Measurements from ENCODE around the gene AGAP1. TPM values are rescaled to one million over a fixed set of nuclear protein-coding genes. Genes with fewer than 3 reads are reported as not detected.

Gene AGAP1
- polyA plus RNA-seq, 2 of the 4 experiments (the other 2 are of a cell fraction), result 20.2 to 21.9 TPM

GRCh38 chr2:235605312-235606003 is 111.6 kb downstream of the AGAP1 start:
- no peak overlapping the region for H3K4me3 ChIP-seq
- no peaks in the 10 kb centered on the region for H3K9me3 ChIP-seq
- no peak overlapping the region for H3K4me2 ChIP-seq
- ChIA-PET CTCF (interaction anchor here (1.2 to 3.6 kb wide), 3 partner anchors 10 to 140 kb away, joined by 5 to 17 read pairs (median 11); no protein-coding TSS in a partner anchor), POLR2A (no interaction called here)
- TF ChIP-seq HDAC2 (IDR thresholded peaks at IDR 0.05) (no peak), HOXB5 (CRISPR knock-in tag; IDR thresholded peaks at IDR 0.05) (no peak), CHD2 (IDR thresholded peaks at IDR 0.05; ENCODE audit: low read length, partially characterized antibody) (no peak), NR3C1 (IDR thresholded peaks at IDR 0.05) (no peak)
- 85% methylated on average over 22 of the region's 22 CpGs for WGBS (ENCODE audit: missing lambda C conversion rate)
- ATAC-seq (peak in 1 of 2 experiments; percentile 62; a peak in 2 of 6 replicates), FAIRE-seq (no peak), DNase-seq (ENCODE audit: low read depth in 1 of 2, low spot score in 1 of 2) (peak in 1 of 2 experiments; percentile 34)
- no peak overlapping the region for H3K27ac ChIP-seq
- H3K4me1 ChIP-seq, result no peaks in the 10 kb centered on the region

- FAIRE-seq (no peak), ATAC-seq (no peak), DNase-seq (ENCODE audit: low read depth in 1 of 2, low spot score in 1 of 2) (no peak)
- Histone ChIP-seq H3K9me3 (no peaks in the 10 kb centered on the region), H3K4me1 (no peaks in the 10 kb centered on the region), H3K4me3 (no peak overlapping the region), H3K4me2 (no peak overlapping the region), H3K27ac (no peak overlapping the region)
- CTCF ChIA-PET, result interaction anchor here (1.2 to 3.6 kb wide), 5 partner anchors 10 to 141 kb away, joined by 5 to 17 read pairs (median 7); no protein-coding TSS in a partner anchor
- POLR2A ChIA-PET, result no interaction called here
- no peak for TF ChIP-seq RCOR1 (IDR thresholded peaks at IDR 0.05; ENCODE audit: low read depth, low read length)
- TF ChIP-seq FOSL2 (IDR thresholded peaks at IDR 0.05), result no peak
- no peak for TF ChIP-seq FOSL2 (CRISPR knock-in tag; IDR thresholded peaks at IDR 0.05)
- no peak for TF ChIP-seq USF2 (IDR thresholded peaks at IDR 0.05)
- no peak for TF ChIP-seq FOXS1 (CRISPR knock-in tag; IDR thresholded peaks at IDR 0.05)
- TF ChIP-seq HOXA7 (CRISPR knock-in tag; IDR thresholded peaks at IDR 0.05), result no peak
- no peak for TF ChIP-seq TP53 (CRISPR knock-in tag; IDR thresholded peaks at IDR 0.05)
- no peak for TF ChIP-seq CHD4 (IDR thresholded peaks at IDR 0.05; ENCODE audit: borderline replicate concordance)
- no peak for TF ChIP-seq ZC3H11A (IDR thresholded peaks at IDR 0.05)
- TF ChIP-seq MAZ (IDR thresholded peaks at IDR 0.05; ENCODE audit: borderline replicate concordance, low read depth, low read length), result no peak
- no peak for TF ChIP-seq SREBF2 (IDR thresholded peaks at IDR 0.05)
- TF ChIP-seq SMC3 (IDR thresholded peaks at IDR 0.05), result no peak
- TF ChIP-seq FOSB (CRISPR knock-in tag; IDR thresholded peaks at IDR 0.05), result no peak
- no peak for TF ChIP-seq POLR2A (IDR thresholded peaks at IDR 0.05; ENCODE audit: low read length)
- TF ChIP-seq CBX2 (IDR thresholded peaks at IDR 0.05; ENCODE audit: borderline replicate concordance, low read depth), result no peak
- 92% methylated on average over 10 of the region's 10 CpGs for WGBS (ENCODE audit: missing lambda C conversion rate)
Observed at GRCh38 chr2:235606004-235606715, 112.3 kb downstream of the AGAP1 start.

GRCh38 chr2:235607546-235608199 is 113.8 kb downstream of the AGAP1 start:
- H3K9me3 ChIP-seq, result no peaks in the 10 kb centered on the region
- H3K27ac ChIP-seq, result no peak overlapping the region
- ATAC-seq (no peak), DNase-seq (ENCODE audit: low read depth in 1 of 2, low spot score in 1 of 2) (no peak), FAIRE-seq (no peak)
- ChIA-PET CTCF (interaction anchor here (1.4 to 2.1 kb wide), 4 partner anchors 12 to 139 kb away, joined by 4 to 7 read pairs (median 6); no protein-coding TSS in a partner anchor), POLR2A (no interaction called here)
- no peak overlapping the region for H3K4me2 ChIP-seq
- H3K4me1 ChIP-seq, result no peaks in the 10 kb centered on the region
- 91% methylated on average over 17 of the region's 18 CpGs for WGBS (ENCODE audit: missing lambda C conversion rate)
- no peak overlapping the region for H3K4me3 ChIP-seq
- TF ChIP-seq JUNB (IDR thresholded peaks at IDR 0.05) (no peak), MAZ (IDR thresholded peaks at IDR 0.05; ENCODE audit: borderline replicate concordance, low read depth, low read length) (no peak), HOXB5 (CRISPR knock-in tag; IDR thresholded peaks at IDR 0.05) (no peak), RAD21 (conservative IDR thresholded peaks at IDR 0.05 in 1 of 2, IDR thresholded peaks at IDR 0.05 in 1 of 2) (no peak), MAFK (IDR thresholded peaks at IDR 0.05; ENCODE audit: partially characterized antibody) (no peak), EHF (CRISPR knock-in tag; IDR thresholded peaks at IDR 0.05) (no peak), HOXB13 (CRISPR knock-in tag; IDR thresholded peaks at IDR 0.05; ENCODE audit: low read depth) (no peak), RFX5 (IDR thresholded peaks at IDR 0.05) (no peak), HEYL (CRISPR knock-in tag; IDR thresholded peaks at IDR 0.05) (no peak), FOSL2 (IDR thresholded peaks at IDR 0.05) (no peak), FOSL2 (CRISPR knock-in tag; IDR thresholded peaks at IDR 0.05) (no peak), CBX8 (IDR thresholded peaks at IDR 0.05) (no peak), ATOH8 (CRISPR knock-in tag; IDR thresholded peaks at IDR 0.05; ENCODE audit: low read depth) (no peak), CBX2 (IDR thresholded peaks at IDR 0.05; ENCODE audit: borderline replicate concordance, low read depth) (no peak)
- TF ChIP-seq, protein P1, sequence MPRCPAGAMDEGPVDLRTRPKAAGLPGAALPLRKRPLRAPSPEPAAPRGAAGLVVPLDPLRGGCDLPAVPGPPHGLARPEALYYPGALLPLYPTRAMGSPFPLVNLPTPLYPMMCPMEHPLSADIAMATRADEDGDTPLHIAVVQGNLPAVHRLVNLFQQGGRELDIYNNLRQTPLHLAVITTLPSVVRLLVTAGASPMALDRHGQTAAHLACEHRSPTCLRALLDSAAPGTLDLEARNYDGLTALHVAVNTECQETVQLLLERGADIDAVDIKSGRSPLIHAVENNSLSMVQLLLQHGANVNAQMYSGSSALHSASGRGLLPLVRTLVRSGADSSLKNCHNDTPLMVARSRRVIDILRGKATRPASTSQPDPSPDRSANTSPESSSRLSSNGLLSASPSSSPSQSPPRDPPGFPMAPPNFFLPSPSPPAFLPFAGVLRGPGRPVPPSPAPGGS (IDR thresholded peaks at IDR 0.05), result no peak
- TF ChIP-seq, protein P2, sequence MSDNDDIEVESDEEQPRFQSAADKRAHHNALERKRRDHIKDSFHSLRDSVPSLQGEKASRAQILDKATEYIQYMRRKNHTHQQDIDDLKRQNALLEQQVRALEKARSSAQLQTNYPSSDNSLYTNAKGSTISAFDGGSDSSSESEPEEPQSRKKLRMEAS (IDR thresholded peaks at IDR 0.05), result no peak

Measured in A549 (cell line).